Liver (tissue), 9 donors: Measurements from ENCODE around the gene MTOR. TPM values are rescaled to one million over a fixed set of nuclear protein-coding genes. Genes with fewer than 3 reads are reported as not detected.

ENCODE experiments used
- DNase-seq: peaks from one replicate; pipeline ENCODE4 v3.0.0-alpha.2; 2017; ENCODE audit warnings: low spot score
- H3K27ac ChIP-seq, 2 donors: one replicate each; pipeline ENCODE4 v1.7.0; 2013; ENCODE audit warnings: inconsistent platforms in 2 of 2, low read length in 2 of 2, control low read depth in 1 of 2, low read depth in 1 of 2, mild to moderate bottlenecking in 1 of 2
- H3K27me3 ChIP-seq, 4 donors: one replicate each; pipeline versions ENCODE4 v1.6.1 to v1.7.0; 2013; ENCODE audit warnings: low read length in 3 of 4, inconsistent platforms in 1 of 4, mild to moderate bottlenecking in 1 of 4, moderate library complexity in 1 of 4; ENCODE audit not compliant: control insufficient read depth in 4 of 4, insufficient read depth in 4 of 4
- H3K36me3 ChIP-seq, 4 donors: one replicate each; pipeline versions ENCODE4 v1.6.1 to v1.7.0; 2013; ENCODE audit warnings: low read length in 3 of 4, mild to moderate bottlenecking in 3 of 4, low read depth in 1 of 4, moderate library complexity in 1 of 4; ENCODE audit not compliant: control insufficient read depth in 4 of 4, insufficient read depth in 3 of 4
- H3K4me1 ChIP-seq, 4 donors: one replicate each; pipeline versions ENCODE4 v1.6.1 to v1.7.0; 2013; ENCODE audit warnings: low read length in 3 of 4, mild to moderate bottlenecking in 3 of 4, moderate library complexity in 1 of 4; ENCODE audit not compliant: control insufficient read depth in 4 of 4, insufficient read depth in 4 of 4
- H3K4me3 ChIP-seq, 3 donors: one replicate each; pipeline versions ENCODE4 v1.6.1 to v1.7.0; 2013; ENCODE audit warnings: low read length in 3 of 3, control low read depth in 1 of 3, low read depth in 1 of 3, mild to moderate bottlenecking in 1 of 3
- H3K9ac ChIP-seq, 2 donors: one replicate each; pipeline ENCODE4 v1.7.0; 2013; ENCODE audit warnings: low read length in 2 of 2, mild to moderate bottlenecking in 2 of 2, moderate library complexity in 2 of 2, control low read depth in 1 of 2, low read depth in 1 of 2
- H3K9me3 ChIP-seq, 4 donors: one replicate each; pipeline versions ENCODE4 v1.6.1 to v1.7.0; 2013; ENCODE audit warnings: low read length in 3 of 4; ENCODE audit not compliant: control insufficient read depth in 4 of 4
- EGR1 ChIP-seq, 2 donors: IDR thresholded peaks; 2 replicates each; pipeline ENCODE4 v1.6.1; 2016 to 2018; ENCODE audit warnings: antibody characterized with exemption in 2 of 2, low read depth in 2 of 2
- FOXA2 ChIP-seq: IDR thresholded peaks from 2 replicates; pipeline ENCODE4 v1.6.1; 2016; ENCODE audit warnings: antibody characterized with exemption
- HNF4A ChIP-seq, 2 donors: conservative IDR thresholded peaks; 2 replicates each; pipeline ENCODE4 v1.6.1; 2016; ENCODE audit warnings: antibody characterized with exemption in 2 of 2, mild to moderate bottlenecking in 2 of 2
- HNF4G ChIP-seq: IDR thresholded peaks from 2 replicates; pipeline ENCODE4 v1.6.1; 2016; ENCODE audit warnings: antibody characterized with exemption
- JUND ChIP-seq, 2 donors: IDR thresholded peaks; 2 replicates each; pipeline ENCODE4 v1.6.1; 2016; ENCODE audit warnings: antibody characterized with exemption in 2 of 2
- NR2F2 ChIP-seq: IDR thresholded peaks from 2 replicates; pipeline ENCODE4 v1.6.1; 2016; ENCODE audit warnings: antibody characterized with exemption
- RAD21 ChIP-seq, 2 donors: IDR thresholded peaks; 2 replicates each; pipeline ENCODE4 v1.6.1; 2016; ENCODE audit warnings: antibody characterized with exemption in 2 of 2, mild to moderate bottlenecking in 2 of 2
- SP1 ChIP-seq: IDR thresholded peaks from 2 replicates; pipeline ENCODE4 v1.6.1; 2018; ENCODE audit warnings: antibody characterized with exemption, mild to moderate bottlenecking
- YY1 ChIP-seq: IDR thresholded peaks from 2 replicates; pipeline ENCODE4 v1.6.1; 2016; ENCODE audit warnings: antibody characterized with exemption, mild to moderate bottlenecking
- WGBS: extraction: QIAGEN DNeasy Blood & Tissue Kit; methylation state at CpG from one replicate; pipeline ENCODE4 v1.1.7; 2013; 5-methylcytosine and 5-hydroxymethylcytosine counted together
- polyA plus RNA-seq, 2 donors: library from polyadenylated mRNA; stranded (reverse) in 1 of 2; unstranded in 1 of 2; fragments of 200-250 nt in 1 of 2; fragments of >200 nt in 1 of 2; fragmentation: Nextera tagmentation in 1 of 2; extraction: Ambion mirVana in 1 of 2; gene quantifications; one replicate each; pipeline versions ENCODE4 v1.2.1 to v1.2.3, GENCODE V29; 2013 to 2015
- total RNA-seq, 2 donors: library from RNA; depleted of rRNA; stranded (reverse); fragments of >200 nt; gene quantifications; one replicate each; pipeline ENCODE4 v1.2.3, GENCODE V29; 2014
- TF ChIP-seq, protein P1 (sequence below): IDR thresholded peaks from 2 replicates; pipeline ENCODE4 v1.6.1; 2016; ENCODE audit warnings: antibody characterized with exemption
- TF ChIP-seq, protein P2 (sequence below): fragments of 150-350 bp; IDR thresholded peaks from 2 replicates; pipeline ENCODE4 v1.5.1; 2017; ENCODE audit warnings: improper control_type of control experiment, low read depth, low read length; ENCODE audit not compliant: missing input control
- TF ChIP-seq, protein P3 (sequence below): IDR thresholded peaks from 2 replicates; pipeline ENCODE4 v1.6.1; 2016; ENCODE audit warnings: antibody characterized with exemption
- TF ChIP-seq, protein P4 (sequence below): IDR thresholded peaks from 2 replicates; pipeline ENCODE4 v1.6.1; 2016; ENCODE audit warnings: antibody characterized with exemption, mild to moderate bottlenecking
- donor health status: healthy.
- donor health status: healthy.
- donor health status: healthy.
- donor health status: healthy.
- donor health status: healthy.

The MTOR gene
- total and polyA plus RNA-seq, 4 donors = 11.6 to 45.0 (median 19.9) TPM

DNA sequence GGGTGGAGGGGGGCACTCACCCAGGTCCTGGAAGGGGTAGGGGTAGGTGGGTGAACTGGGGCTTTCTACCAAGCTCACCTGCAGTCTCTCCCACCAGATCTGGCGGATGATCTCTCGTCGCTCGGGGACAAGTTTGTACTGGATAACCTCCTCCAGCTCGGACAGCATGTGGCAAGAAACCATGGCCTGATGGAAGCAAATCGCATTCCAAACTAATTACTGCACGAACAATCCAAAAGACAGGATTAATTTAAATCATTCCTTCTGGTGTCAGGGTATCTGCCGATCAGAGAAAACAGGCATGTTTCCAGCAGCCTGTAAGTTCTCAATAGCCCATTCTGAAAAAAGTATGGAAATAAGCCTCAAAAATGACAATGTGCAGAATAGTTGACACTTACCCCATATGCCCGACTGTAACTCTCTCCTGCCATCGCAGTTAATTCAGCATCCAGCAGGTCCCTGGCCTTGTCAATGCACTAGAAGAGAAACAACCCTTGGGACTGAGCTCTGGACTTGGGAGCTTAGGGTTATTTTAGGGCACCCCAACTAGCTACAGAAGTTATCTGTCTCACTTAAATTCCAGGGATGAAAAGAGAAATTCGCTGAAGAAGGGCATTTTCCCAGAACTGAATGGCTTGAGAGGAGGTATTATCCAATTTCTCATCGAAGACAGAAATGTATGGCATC lies 117.6 kb downstream of the MTOR start:
- no peak overlapping the region for H3K9ac ChIP-seq
- no peak overlapping the region for H3K4me3 ChIP-seq
- H3K9me3 ChIP-seq = no peaks in the 10 kb centered on the region
- H3K36me3 ChIP-seq = peaks cover 6 to 38% (median 22%) of the 10 kb centered on the region in 4 donors
- no peaks in the 10 kb centered on the region for H3K4me1 ChIP-seq
- TF ChIP-seq NR2F2 = no peak
- no peak for TF ChIP-seq RAD21 (IDR thresholded peaks at IDR 0.05)
- no peak for TF ChIP-seq JUND (IDR thresholded peaks at IDR 0.05)
- TF ChIP-seq YY1 = no peak
- TF ChIP-seq SP1 = no peak
- TF ChIP-seq HNF4A (conservative IDR thresholded peaks at IDR 0.05) = no peak
- TF ChIP-seq FOXA2 = no peak
- no peak for TF ChIP-seq EGR1 (IDR thresholded peaks at IDR 0.05; ENCODE audit: low read depth in 2 of 2)
- TF ChIP-seq, protein P1, sequence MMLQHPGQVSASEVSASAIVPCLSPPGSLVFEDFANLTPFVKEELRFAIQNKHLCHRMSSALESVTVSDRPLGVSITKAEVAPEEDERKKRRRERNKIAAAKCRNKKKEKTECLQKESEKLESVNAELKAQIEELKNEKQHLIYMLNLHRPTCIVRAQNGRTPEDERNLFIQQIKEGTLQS = no peak
- no peak for TF ChIP-seq HNF4G
- TF ChIP-seq, protein P2, sequence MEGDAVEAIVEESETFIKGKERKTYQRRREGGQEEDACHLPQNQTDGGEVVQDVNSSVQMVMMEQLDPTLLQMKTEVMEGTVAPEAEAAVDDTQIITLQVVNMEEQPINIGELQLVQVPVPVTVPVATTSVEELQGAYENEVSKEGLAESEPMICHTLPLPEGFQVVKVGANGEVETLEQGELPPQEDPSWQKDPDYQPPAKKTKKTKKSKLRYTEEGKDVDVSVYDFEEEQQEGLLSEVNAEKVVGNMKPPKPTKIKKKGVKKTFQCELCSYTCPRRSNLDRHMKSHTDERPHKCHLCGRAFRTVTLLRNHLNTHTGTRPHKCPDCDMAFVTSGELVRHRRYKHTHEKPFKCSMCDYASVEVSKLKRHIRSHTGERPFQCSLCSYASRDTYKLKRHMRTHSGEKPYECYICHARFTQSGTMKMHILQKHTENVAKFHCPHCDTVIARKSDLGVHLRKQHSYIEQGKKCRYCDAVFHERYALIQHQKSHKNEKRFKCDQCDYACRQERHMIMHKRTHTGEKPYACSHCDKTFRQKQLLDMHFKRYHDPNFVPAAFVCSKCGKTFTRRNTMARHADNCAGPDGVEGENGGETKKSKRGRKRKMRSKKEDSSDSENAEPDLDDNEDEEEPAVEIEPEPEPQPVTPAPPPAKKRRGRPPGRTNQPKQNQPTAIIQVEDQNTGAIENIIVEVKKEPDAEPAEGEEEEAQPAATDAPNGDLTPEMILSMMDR = no peak
- TF ChIP-seq, protein P3, sequence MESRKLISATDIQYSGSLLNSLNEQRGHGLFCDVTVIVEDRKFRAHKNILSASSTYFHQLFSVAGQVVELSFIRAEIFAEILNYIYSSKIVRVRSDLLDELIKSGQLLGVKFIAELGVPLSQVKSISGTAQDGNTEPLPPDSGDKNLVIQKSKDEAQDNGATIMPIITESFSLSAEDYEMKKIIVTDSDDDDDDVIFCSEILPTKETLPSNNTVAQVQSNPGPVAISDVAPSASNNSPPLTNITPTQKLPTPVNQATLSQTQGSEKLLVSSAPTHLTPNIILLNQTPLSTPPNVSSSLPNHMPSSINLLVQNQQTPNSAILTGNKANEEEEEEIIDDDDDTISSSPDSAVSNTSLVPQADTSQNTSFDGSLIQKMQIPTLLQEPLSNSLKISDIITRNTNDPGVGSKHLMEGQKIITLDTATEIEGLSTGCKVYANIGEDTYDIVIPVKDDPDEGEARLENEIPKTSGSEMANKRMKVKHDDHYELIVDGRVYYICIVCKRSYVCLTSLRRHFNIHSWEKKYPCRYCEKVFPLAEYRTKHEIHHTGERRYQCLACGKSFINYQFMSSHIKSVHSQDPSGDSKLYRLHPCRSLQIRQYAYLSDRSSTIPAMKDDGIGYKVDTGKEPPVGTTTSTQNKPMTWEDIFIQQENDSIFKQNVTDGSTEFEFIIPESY = no peak
- 84% methylated on average over 12 of the region's 12 CpGs for WGBS
- no peak overlapping the region for H3K27ac ChIP-seq
- DNase-seq = no peak
- no peaks in the 10 kb centered on the region for H3K27me3 ChIP-seq

DNA sequence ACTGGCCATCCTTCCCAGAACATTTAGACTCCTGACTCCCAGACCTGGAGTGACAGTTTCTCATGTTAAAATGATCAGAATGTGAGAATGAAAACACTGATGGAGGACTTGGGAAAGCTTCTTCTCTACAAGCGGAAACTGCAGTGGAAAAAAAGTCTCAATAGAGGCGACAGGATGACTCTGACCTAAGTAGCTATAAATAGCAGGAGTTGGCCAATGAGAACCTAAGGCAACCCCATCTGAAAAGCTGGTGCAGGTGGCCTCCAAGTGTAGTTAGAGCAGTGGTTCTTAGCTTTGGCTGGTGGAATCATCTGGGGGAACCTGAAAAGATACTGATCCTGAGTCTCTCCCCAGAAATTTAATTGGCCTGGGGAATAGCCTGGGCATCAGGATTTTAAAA lies 118.4 kb downstream of the MTOR start:
- H3K4me3 ChIP-seq = no peak overlapping the region
- H3K27ac ChIP-seq = no peak overlapping the region
- no peaks in the 10 kb centered on the region for H3K9me3 ChIP-seq
- no peaks in the 10 kb centered on the region for H3K27me3 ChIP-seq
- no peak for DNase-seq
- peaks cover 5 to 38% (median 20%) of the 10 kb centered on the region in 4 donors for H3K36me3 ChIP-seq
- no peak overlapping the region for H3K9ac ChIP-seq
- no peaks in the 10 kb centered on the region for H3K4me1 ChIP-seq
- 92% methylated on average over 2 of the region's 2 CpGs for WGBS
- TF ChIP-seq, protein P4, sequence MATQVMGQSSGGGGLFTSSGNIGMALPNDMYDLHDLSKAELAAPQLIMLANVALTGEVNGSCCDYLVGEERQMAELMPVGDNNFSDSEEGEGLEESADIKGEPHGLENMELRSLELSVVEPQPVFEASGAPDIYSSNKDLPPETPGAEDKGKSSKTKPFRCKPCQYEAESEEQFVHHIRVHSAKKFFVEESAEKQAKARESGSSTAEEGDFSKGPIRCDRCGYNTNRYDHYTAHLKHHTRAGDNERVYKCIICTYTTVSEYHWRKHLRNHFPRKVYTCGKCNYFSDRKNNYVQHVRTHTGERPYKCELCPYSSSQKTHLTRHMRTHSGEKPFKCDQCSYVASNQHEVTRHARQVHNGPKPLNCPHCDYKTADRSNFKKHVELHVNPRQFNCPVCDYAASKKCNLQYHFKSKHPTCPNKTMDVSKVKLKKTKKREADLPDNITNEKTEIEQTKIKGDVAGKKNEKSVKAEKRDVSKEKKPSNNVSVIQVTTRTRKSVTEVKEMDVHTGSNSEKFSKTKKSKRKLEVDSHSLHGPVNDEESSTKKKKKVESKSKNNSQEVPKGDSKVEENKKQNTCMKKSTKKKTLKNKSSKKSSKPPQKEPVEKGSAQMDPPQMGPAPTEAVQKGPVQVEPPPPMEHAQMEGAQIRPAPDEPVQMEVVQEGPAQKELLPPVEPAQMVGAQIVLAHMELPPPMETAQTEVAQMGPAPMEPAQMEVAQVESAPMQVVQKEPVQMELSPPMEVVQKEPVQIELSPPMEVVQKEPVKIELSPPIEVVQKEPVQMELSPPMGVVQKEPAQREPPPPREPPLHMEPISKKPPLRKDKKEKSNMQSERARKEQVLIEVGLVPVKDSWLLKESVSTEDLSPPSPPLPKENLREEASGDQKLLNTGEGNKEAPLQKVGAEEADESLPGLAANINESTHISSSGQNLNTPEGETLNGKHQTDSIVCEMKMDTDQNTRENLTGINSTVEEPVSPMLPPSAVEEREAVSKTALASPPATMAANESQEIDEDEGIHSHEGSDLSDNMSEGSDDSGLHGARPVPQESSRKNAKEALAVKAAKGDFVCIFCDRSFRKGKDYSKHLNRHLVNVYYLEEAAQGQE = no peak
- TF ChIP-seq FOXA2 (no peak), EGR1 (IDR thresholded peaks at IDR 0.05; ENCODE audit: low read depth in 2 of 2) (no peak), SP1 (no peak), NR2F2 (no peak), JUND (IDR thresholded peaks at IDR 0.05) (no peak)
- TF ChIP-seq, protein P3 = no peak
- TF ChIP-seq, protein P1 = no peak
